Uterus (tissue), 4 donors: Measurements from ENCODE around the gene PTPN1. TPM values are rescaled to one million over a fixed set of nuclear protein-coding genes. Genes with fewer than 3 reads are reported as not detected.
"Not testable (repeated sequence)": the region's sequence is repeated elsewhere in the genome, so short reads cannot be mapped to it uniquely, and the experiment has no call there.

Source experiments
- DNase-seq, 2 donors: peaks; one replicate each; pipeline ENCODE4 v3.0.0-alpha.2; 2019 to 2020
- H3K27ac ChIP-seq, 2 donors: fragments of 200-600 bp; sonication (generic); 1 replicate in 1 of 2; 2 replicates in 1 of 2; pipeline ENCODE4 v1.5.1; 2016 to 2018
- H3K27me3 ChIP-seq, 2 donors: fragments of 200-600 bp; sonication (generic); one replicate each; pipeline ENCODE4 v1.5.1; 2018 to 2019; ENCODE audit warnings: control low read depth in 1 of 2
- H3K36me3 ChIP-seq, 2 donors: fragments of 200-600 bp; sonication (generic); one replicate each; pipeline ENCODE4 v1.5.1; 2019; ENCODE audit warnings: control low read depth in 1 of 2
- H3K4me1 ChIP-seq, 2 donors: fragments of 200-600 bp; sonication (generic); one replicate each; pipeline ENCODE4 v1.5.1; 2018 to 2019; ENCODE audit warnings: control low read depth in 1 of 2
- H3K4me3 ChIP-seq, 2 donors: fragments of 200-600 bp; sonication (generic); 1 replicate in 1 of 2; 2 replicates in 1 of 2; pipeline ENCODE4 v1.5.1; 2018 to 2019; ENCODE audit warnings: mild to moderate bottlenecking in 1 of 2
- H3K9me3 ChIP-seq, 2 donors: fragments of 200-600 bp; sonication (generic); one replicate each; pipeline ENCODE4 v1.5.1; 2019; ENCODE audit warnings: control low read depth in 1 of 2
- POLR2A ChIP-seq, 2 donors: fragments of 450-650 bp; IDR thresholded peaks; one replicate each; pipeline ENCODE4 v1.6.1; 2016; ENCODE audit warnings: antibody characterized with exemption in 2 of 2, mild to moderate bottlenecking in 1 of 2, moderate library complexity in 1 of 2
- intact Hi-C: fragments of 100-400 bp; cut with DNase I; formaldehyde crosslinking; loops from one replicate; pipeline ENCODE4 v1.15.1; 2023; ENCODE audit warnings: low total_unique reads
- total RNA-seq, 4 donors: library from RNA; depleted of rRNA in 3 of 4; stranded (reverse); fragments of >200 nt in 3 of 4; gene quantifications; one replicate each; pipeline versions ENCODE4 v1.1.0 to v1.2.4, GENCODE V29; 2014 to 2023
- TF ChIP-seq, protein P1 (sequence below), 4 experiments: fragments of 200-600 bp in 2 of 4; fragments of 450-650 bp in 2 of 4; sonication (generic) in 2 of 4; IDR thresholded peaks; one replicate each; pipeline ENCODE4 v1.5.1; 2016 to 2019; ENCODE audit warnings: antibody characterized with exemption in 4 of 4, mild to moderate bottlenecking in 2 of 4, moderate library complexity in 1 of 4
- donor health status: DM: yes; HTN: yes; CAD: no.

Gene PTPN1
- total RNA-seq, 4 donors from 2014 or later = 14.1 to 33.9 (median 20.2) TPM

DNA sequence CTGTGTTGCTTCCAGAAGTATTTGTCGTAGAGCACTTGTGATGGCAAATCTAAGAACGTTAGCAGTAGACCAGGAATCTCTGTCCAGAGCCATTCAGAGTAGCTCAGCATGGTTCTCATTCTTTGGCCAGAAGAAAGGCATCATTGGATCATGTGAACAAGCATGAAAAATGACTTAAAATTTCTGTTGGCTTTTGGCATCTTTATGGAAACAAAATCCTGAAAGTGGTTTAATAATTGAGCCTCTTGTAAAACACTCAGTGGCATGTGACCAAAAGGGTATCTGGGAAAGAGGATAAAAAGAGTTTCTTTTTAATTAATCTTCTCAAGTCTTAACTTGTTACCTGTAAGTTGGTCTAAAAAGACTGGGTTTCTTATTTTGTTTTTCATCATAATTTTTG is 55.2 kb downstream of the PTPN1 start:
- H3K27me3 ChIP-seq = no peaks in the 10 kb centered on the region
- DNase-seq = no peak
- no peaks in the 10 kb centered on the region for H3K4me1 ChIP-seq
- H3K4me3 ChIP-seq = no peak overlapping the region
- no peaks in the 10 kb centered on the region for H3K36me3 ChIP-seq
- intact Hi-C loops = no loop called here
- H3K27ac ChIP-seq = no peak overlapping the region
- TF ChIP-seq, protein P1, sequence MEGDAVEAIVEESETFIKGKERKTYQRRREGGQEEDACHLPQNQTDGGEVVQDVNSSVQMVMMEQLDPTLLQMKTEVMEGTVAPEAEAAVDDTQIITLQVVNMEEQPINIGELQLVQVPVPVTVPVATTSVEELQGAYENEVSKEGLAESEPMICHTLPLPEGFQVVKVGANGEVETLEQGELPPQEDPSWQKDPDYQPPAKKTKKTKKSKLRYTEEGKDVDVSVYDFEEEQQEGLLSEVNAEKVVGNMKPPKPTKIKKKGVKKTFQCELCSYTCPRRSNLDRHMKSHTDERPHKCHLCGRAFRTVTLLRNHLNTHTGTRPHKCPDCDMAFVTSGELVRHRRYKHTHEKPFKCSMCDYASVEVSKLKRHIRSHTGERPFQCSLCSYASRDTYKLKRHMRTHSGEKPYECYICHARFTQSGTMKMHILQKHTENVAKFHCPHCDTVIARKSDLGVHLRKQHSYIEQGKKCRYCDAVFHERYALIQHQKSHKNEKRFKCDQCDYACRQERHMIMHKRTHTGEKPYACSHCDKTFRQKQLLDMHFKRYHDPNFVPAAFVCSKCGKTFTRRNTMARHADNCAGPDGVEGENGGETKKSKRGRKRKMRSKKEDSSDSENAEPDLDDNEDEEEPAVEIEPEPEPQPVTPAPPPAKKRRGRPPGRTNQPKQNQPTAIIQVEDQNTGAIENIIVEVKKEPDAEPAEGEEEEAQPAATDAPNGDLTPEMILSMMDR (IDR thresholded peaks at IDR 0.05) = no peak
- no peak for TF ChIP-seq POLR2A (IDR thresholded peaks at IDR 0.05)
- no peaks in the 10 kb centered on the region for H3K9me3 ChIP-seq

DNA sequence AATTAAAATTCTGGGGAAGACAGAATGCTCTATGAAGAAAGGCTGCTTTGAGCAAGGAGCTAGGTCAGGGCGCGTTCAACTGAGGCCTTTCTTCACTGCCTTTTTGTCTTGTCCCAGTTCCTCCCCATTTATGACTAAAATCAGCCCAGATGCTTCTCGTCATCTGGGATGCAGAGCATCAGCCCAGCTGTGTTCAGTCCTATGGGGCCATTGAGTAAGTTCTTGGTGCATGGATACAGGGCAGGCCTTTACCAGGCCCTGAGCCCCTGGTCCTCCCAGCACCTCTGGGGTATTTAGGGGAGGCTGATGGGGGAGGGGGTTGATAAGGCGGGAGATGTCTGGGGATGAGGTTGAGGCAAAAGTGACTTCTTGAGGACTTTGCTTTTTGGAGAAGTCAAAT is 55.7 kb downstream of the PTPN1 start:
- DNase-seq = no peak
- H3K27ac ChIP-seq = no peak overlapping the region
- TF ChIP-seq, protein P1 (IDR thresholded peaks at IDR 0.05) = no peak
- no peak for TF ChIP-seq POLR2A (IDR thresholded peaks at IDR 0.05)

DNA sequence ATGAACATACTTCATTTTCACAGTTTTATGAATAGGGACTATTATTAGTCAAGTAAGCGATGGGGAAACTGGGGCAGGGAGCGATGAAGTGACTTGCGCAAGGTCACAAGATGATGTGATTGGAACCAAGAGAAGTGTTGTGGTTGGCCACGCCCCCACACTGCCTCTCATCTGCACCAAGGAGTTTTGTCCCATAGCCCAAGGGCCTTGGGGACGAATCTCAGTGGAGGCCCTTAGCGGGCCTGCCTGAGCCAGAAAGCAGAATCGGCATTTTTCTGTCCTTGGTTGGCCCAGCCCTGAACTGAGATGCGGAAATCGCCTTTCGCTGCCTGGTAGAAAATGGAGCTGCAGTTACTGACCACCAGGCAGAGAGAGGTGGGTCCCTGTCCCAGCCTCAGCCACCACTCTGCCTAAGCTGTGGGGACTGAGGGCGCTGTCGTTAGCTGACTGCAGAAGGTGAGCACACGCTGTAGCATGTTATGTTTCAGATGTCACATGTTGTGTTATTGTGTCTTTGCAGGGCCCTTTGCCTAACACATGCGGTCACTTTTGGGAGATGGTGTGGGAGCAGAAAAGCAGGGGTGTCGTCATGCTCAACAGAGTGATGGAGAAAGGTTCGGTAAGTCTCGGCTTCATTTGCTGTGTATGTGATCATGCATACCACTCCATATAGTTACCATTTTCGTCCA is 57.8 kb downstream of the PTPN1 start:
- TF ChIP-seq POLR2A (IDR thresholded peaks at IDR 0.05) = no peak
- intact Hi-C loops = no loop called here
- Histone ChIP-seq H3K36me3 (no peaks in the 10 kb centered on the region), H3K9me3 (no peaks in the 10 kb centered on the region), H3K27me3 (no peaks in the 10 kb centered on the region), H3K27ac (no peak overlapping the region), H3K4me1 (peaks cover 0 to 6% of the 10 kb centered on the region in 2 donors), H3K4me3 (no peak overlapping the region)
- DNase-seq = no peak

More for the DNA sequence above, 55.7 kb downstream of the PTPN1 start:
- no peaks in the 10 kb centered on the region for H3K27me3 ChIP-seq
- no peak overlapping the region for H3K4me3 ChIP-seq
- H3K9me3 ChIP-seq = no peaks in the 10 kb centered on the region
- no peaks in the 10 kb centered on the region for H3K4me1 ChIP-seq
- intact Hi-C loops = no loop called here
- no peaks in the 10 kb centered on the region for H3K36me3 ChIP-seq

DNA sequence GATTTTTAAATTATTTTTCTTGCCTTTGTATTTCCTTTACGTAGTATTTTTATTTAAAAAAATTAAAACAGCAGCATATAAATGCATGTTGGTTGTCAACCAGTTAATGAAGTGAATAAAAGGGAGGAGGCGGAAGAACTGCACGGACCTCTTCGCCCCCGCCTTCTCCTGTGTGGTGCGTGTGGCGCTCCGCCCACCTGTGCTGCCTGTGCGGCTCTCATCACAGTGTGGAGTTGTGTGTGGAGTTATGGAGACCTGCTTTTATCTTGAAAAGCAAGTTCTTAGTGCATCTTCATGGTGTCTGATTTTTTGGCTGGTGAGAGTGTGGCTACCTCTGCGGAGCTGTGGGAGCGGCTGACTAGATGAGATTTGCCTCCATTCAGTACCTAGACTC is 58.4 kb downstream of the PTPN1 start:
- Histone ChIP-seq H3K4me1 (peaks cover 0 to 11% of the 10 kb centered on the region in 2 donors), H3K4me3 (no peak overlapping the region), H3K9me3 (no peaks in the 10 kb centered on the region), H3K27me3 (no peaks in the 10 kb centered on the region), H3K36me3 (no peaks in the 10 kb centered on the region), H3K27ac (no peak overlapping the region)
- TF ChIP-seq POLR2A (IDR thresholded peaks at IDR 0.05) = no peak
- TF ChIP-seq, protein P1 (IDR thresholded peaks at IDR 0.05) = no peak
- intact Hi-C loops = no loop called here
- DNase-seq = no peak

DNA sequence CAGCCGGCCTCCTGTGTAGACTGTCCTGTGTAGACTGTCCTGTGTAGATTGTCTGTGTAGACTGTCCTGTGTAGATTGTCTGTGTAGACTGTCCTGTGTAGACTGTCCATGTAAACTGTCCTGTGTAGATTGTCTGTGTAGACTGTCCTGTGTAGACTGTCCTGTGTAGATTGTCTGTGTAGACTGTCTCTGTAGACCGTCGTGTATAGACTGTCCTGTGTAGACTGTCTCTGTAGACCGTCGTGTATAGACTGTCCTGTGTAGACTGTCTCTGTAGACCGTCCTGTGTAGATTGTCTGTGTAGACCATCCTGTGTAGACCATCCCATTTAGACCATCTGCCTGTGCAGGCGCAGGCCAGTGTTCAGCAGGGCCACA is 59.3 kb downstream of the PTPN1 start:
- H3K9me3 ChIP-seq, H3K4me3 ChIP-seq, H3K36me3 ChIP-seq, DNase-seq, H3K27ac ChIP-seq, H3K27me3 ChIP-seq, intact Hi-C loops: not testable (repeated sequence)
- peaks cover 0 to 11% of the 10 kb centered on the region in 2 donors for H3K4me1 ChIP-seq

DNA sequence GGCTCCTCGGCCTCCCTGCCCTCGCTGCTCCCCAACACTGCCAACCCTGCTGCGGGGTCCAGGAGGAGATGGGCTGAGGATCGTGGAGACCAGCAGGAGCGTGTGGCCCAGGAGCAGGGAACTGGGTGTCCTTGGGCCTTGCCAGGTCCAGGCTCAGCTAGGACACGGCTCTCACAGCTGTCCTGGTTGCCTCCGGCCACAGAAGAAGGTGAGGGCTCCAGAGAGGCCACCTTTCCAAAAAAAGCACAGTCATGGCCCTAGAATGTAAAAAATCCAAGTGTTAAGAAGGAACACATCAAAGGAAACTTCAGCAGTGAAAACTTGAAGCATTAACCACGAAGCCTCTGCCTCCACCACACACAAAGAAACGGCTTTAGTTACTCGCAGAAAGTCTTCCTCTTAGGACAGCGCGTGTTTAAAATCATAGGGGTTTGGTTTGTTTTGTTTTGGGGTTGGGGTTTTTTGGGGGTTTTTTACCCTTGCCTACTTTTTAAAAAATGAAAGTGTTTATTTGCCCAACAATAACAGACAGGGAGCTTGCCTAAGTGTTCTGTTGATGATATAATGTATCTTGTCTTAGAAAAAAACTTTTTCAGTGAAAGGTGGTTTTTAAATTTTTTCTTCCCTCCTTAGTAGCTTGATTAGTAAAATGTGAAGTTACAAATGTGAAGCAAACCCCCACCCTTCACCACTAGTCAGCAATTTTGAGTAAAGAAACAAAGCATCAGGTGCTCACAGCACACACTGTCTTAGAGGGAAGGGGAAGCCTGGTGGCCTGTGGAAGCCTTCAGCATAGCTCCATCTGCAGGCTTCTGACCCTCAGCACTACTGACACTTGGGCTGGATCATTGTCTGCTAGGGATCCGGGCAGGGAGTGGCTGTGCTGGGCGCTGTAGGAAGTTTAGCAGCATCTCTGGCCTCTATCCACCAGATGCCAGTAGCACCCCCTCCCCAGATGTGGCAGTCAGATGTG is 60.0 kb downstream of the PTPN1 start:
- peaks cover 0 to 11% of the 10 kb centered on the region in 2 donors for H3K4me1 ChIP-seq
- no peak overlapping the region for H3K27ac ChIP-seq
- intact Hi-C loops = no loop called here
- H3K27me3 ChIP-seq = no peaks in the 10 kb centered on the region
- TF ChIP-seq, protein P1 (IDR thresholded peaks at IDR 0.05) = peak in 1 of 4 experiments; percentile 15
- TF ChIP-seq POLR2A (IDR thresholded peaks at IDR 0.05) = no peak
- no peaks in the 10 kb centered on the region for H3K9me3 ChIP-seq
- H3K4me3 ChIP-seq = no peak overlapping the region
- no peak for DNase-seq
- no peaks in the 10 kb centered on the region for H3K36me3 ChIP-seq
